HepG2 (cell line): ENCODE results near the gene DALRD3. TPM values are rescaled to one million over a fixed set of nuclear protein-coding genes. Genes with fewer than 3 reads are reported as not detected.

Experiments used
- ELF1 ChIP-seq: sonication (generic); formaldehyde crosslinking; IDR thresholded peaks from 2 replicates; pipeline ENCODE4 v1.4.0; 2020; ENCODE audit warnings: missing genetic modification reagents
- GTF2F1 ChIP-seq: fragments of 150-350 bp; IDR thresholded peaks from 2 replicates; pipeline ENCODE4 v1.6.1; 2014; ENCODE audit warnings: low read length
- MEF2D ChIP-seq: sonication (generic); formaldehyde crosslinking; IDR thresholded peaks from 2 replicates; pipeline ENCODE4 v1.5.1; 2020; ENCODE audit warnings: mild to moderate bottlenecking, missing genetic modification reagents
- NCOA5 ChIP-seq: sonication (generic); formaldehyde crosslinking; IDR thresholded peaks from 2 replicates; pipeline ENCODE4 v1.4.0; 2020; ENCODE audit warnings: missing genetic modification reagents
- SKI ChIP-seq: fragments of 450-650 bp; IDR thresholded peaks from one replicate; pipeline ENCODE4 v1.6.1; 2018; ENCODE audit warnings: mild to moderate bottlenecking; ENCODE audit not compliant: partially characterized antibody
- SMAD9 ChIP-seq: sonication (generic); formaldehyde crosslinking; IDR thresholded peaks from 2 replicates; pipeline ENCODE4 v1.5.1; 2020; ENCODE audit warnings: mild to moderate bottlenecking, missing genetic modification reagents
- SMARCC2 ChIP-seq: fragments of 450-650 bp; IDR thresholded peaks from 2 replicates; pipeline ENCODE4 v1.6.1; 2017; ENCODE audit warnings: antibody characterized with exemption, mild to moderate bottlenecking
- SRF ChIP-seq: IDR thresholded peaks from 2 replicates; pipeline ENCODE4 v1.6.1; 2011; ENCODE audit warnings: mild to moderate bottlenecking, low read depth, low read length, moderate library complexity
- SSRP1 ChIP-seq: IDR thresholded peaks from 2 replicates; pipeline ENCODE4 v1.6.1; 2016; ENCODE audit warnings: control low read depth
- TRIM24 ChIP-seq: sonication (generic); formaldehyde crosslinking; IDR thresholded peaks from 2 replicates; pipeline ENCODE4 v1.8.0; 2022; ENCODE audit warnings: mild to moderate bottlenecking, missing genetic modification reagents
- ZBTB20 ChIP-seq: sonication (generic); formaldehyde crosslinking; IDR thresholded peaks from 2 replicates; pipeline ENCODE4 v1.8.1; 2023; ENCODE audit warnings: missing genetic modification reagents, low read depth, mild to moderate bottlenecking, borderline replicate concordance
- ZBTB7A ChIP-seq: sonication (generic); formaldehyde crosslinking; IDR thresholded peaks from 2 replicates; pipeline ENCODE4 v1.8.0; 2022; ENCODE audit warnings: mild to moderate bottlenecking, missing genetic modification reagents
- ZBTB8A ChIP-seq: sonication (generic); formaldehyde crosslinking; IDR thresholded peaks from 2 replicates; pipeline ENCODE4 v1.4.0; 2020; ENCODE audit warnings: mild to moderate bottlenecking, low read depth, missing genetic modification reagents, borderline replicate concordance
- ZFP62 ChIP-seq: sonication (generic); formaldehyde crosslinking; IDR thresholded peaks from 2 replicates; pipeline ENCODE4 v1.4.0; 2020; ENCODE audit warnings: missing genetic modification reagents
- ZNF234 ChIP-seq: sonication (generic); formaldehyde crosslinking; conservative IDR thresholded peaks from 2 replicates; pipeline ENCODE4 v1.5.1; 2020; ENCODE audit warnings: mild to moderate bottlenecking, missing genetic modification reagents
- ZNF430 ChIP-seq: sonication (generic); formaldehyde crosslinking; IDR thresholded peaks from 2 replicates; pipeline ENCODE4 v1.9.0; 2021; ENCODE audit warnings: mild to moderate bottlenecking, missing genetic modification reagents
- ZNF484 ChIP-seq: sonication (generic); formaldehyde crosslinking; IDR thresholded peaks from 2 replicates; pipeline ENCODE4 v1.5.1; 2020; ENCODE audit warnings: mild to moderate bottlenecking, low read depth, missing genetic modification reagents, borderline replicate concordance
- ZNF510 ChIP-seq: sonication (generic); formaldehyde crosslinking; IDR thresholded peaks from 2 replicates; pipeline ENCODE4 v1.4.0; 2020; ENCODE audit warnings: low read depth, mild to moderate bottlenecking, missing genetic modification reagents
- ZNF550 ChIP-seq: sonication (generic); formaldehyde crosslinking; IDR thresholded peaks from 2 replicates; pipeline ENCODE4 v1.4.0; 2020; ENCODE audit warnings: mild to moderate bottlenecking, missing genetic modification reagents, borderline replicate concordance
- ZNF556 ChIP-seq: sonication (generic); formaldehyde crosslinking; IDR thresholded peaks from 2 replicates; pipeline ENCODE4 v1.4.0; 2020; ENCODE audit warnings: mild to moderate bottlenecking, missing genetic modification reagents, borderline replicate concordance
- ZNF563 ChIP-seq: sonication (generic); formaldehyde crosslinking; IDR thresholded peaks from 2 replicates; pipeline ENCODE4 v1.8.0; 2022; ENCODE audit warnings: mild to moderate bottlenecking, moderate library complexity, missing genetic modification reagents
- ZNF850 ChIP-seq: sonication (generic); formaldehyde crosslinking; conservative IDR thresholded peaks from 2 replicates; pipeline ENCODE4 v1.9.0; 2021; ENCODE audit warnings: mild to moderate bottlenecking, missing genetic modification reagents
- ZNF878 ChIP-seq: sonication (generic); formaldehyde crosslinking; IDR thresholded peaks from 2 replicates; pipeline ENCODE4 v1.8.1; 2023; ENCODE audit warnings: mild to moderate bottlenecking, missing genetic modification reagents, moderate library complexity
- ZSCAN21 ChIP-seq: sonication (generic); formaldehyde crosslinking; IDR thresholded peaks from 2 replicates; pipeline ENCODE4 v1.8.0; 2022; ENCODE audit warnings: mild to moderate bottlenecking, missing genetic modification reagents, moderate library complexity, borderline replicate concordance
- polyA plus RNA-seq, 8 experiments: library from polyadenylated mRNA; depleted of rRNA in 3 of 8; stranded (reverse) in 7 of 8; unstranded in 1 of 8; fragments of >200 nt; fragmentation: Illumina TruSeq in 4 of 8; extraction: Trizol in 4 of 8; gene quantifications; 2 replicates each; pipeline versions ENCODE4 v1.2.1 to v1.2.3, GENCODE V29; 2011 to 2016; ENCODE audit warnings: low read depth in 4 of 8, missing spikeins in 1 of 8, mixed read lengths in 1 of 8; ENCODE audit not compliant: insufficient read depth in 1 of 8
- total RNA-seq, 5 experiments: library from RNA; depleted of rRNA; stranded (reverse); fragments of >200 nt; fragmentation: Illumina TruSeq; extraction: Trizol; gene quantifications; 2 replicates each; pipeline ENCODE4 v1.2.3, GENCODE V29; 2016; ENCODE audit warnings: low read depth in 1 of 5
- TF ChIP-seq, protein P1 (sequence below): fragments of 450-650 bp; IDR thresholded peaks from 2 replicates; pipeline ENCODE4 v1.6.1; 2017
- TF ChIP-seq, protein P2 (sequence below): IDR thresholded peaks from 2 replicates; pipeline ENCODE4 v1.6.1; 2016; ENCODE audit warnings: low read depth, borderline replicate concordance
- TF ChIP-seq, protein P3 (sequence below): sonication (generic); formaldehyde crosslinking; conservative IDR thresholded peaks from 2 replicates; pipeline ENCODE4 v1.8.1; 2023; ENCODE audit warnings: missing genetic modification reagents
- TF ChIP-seq, protein P4 (sequence below): IDR thresholded peaks from 2 replicates; pipeline ENCODE4 v1.6.1; 2016; ENCODE audit warnings: missing compliant biosample characterization, missing genetic modification reagents, borderline replicate concordance

DALRD3 gene
- total and polyA plus RNA-seq, 2 of the 13 experiments (the other 11 are each of a cell fraction or from before 2014, with no cell fraction given) = 19.9 to 36.5 TPM

DNA sequence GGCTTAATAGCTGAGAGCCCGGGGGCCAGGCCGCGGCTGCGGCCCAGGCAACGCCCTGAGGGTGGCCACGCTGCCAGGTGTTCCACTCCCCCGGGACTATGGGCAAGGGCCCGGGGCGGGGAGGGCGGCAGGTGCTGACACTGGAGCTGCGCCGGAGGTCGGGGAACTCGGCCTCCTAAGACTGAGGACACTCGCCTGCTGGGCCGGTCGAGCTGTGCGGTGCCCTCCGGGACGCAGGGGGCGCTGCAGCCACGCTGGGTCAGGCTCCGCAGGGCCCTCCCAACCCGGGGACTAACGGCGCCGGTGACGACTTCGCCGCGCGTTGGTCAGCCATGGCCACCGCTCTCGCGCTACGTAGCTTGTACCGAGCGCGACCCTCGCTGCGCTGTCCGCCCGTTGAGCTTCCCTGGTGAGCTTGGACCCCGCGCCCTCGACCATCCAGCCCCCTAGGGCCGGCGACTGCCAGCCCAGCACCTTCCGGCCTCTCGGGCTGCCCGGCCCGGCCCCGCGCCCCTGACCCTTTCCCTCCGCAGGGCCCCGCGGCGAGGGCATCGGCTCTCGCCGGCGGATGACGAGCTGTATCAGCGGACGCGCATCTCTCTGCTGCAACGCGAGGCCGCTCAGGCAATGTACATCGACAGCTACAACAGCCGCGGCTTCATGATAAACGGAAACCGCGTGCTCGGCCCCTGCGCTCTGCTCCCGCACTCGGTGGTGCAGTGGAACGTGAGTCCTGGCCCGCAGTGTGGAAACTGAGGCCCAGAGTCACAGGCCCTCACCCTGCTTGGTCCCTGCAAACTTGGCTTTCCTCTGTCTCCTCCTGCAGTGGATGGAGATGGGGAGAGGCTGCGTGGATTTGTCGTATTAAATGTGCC lies 3.7 kb upstream of the DALRD3 start, which contains the start of gene NDUFAF3 (continued):
- no peak for TF ChIP-seq ZBTB20
- no peak for TF ChIP-seq ZNF510
- no peak for TF ChIP-seq TRIM24 (CRISPR knock-in tag)
- no peak for TF ChIP-seq SRF
- TF ChIP-seq, protein P1, sequence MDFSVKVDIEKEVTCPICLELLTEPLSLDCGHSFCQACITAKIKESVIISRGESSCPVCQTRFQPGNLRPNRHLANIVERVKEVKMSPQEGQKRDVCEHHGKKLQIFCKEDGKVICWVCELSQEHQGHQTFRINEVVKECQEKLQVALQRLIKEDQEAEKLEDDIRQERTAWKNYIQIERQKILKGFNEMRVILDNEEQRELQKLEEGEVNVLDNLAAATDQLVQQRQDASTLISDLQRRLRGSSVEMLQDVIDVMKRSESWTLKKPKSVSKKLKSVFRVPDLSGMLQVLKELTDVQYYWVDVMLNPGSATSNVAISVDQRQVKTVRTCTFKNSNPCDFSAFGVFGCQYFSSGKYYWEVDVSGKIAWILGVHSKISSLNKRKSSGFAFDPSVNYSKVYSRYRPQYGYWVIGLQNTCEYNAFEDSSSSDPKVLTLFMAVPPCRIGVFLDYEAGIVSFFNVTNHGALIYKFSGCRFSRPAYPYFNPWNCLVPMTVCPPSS = no peak
- TF ChIP-seq ZBTB7A = no peak; the same call in 1 of the 2 replicates
- 0 out of 2 replicates have a peak, but pooled peaks have one; percentile 46 for TF ChIP-seq NCOA5
- TF ChIP-seq, protein P2, sequence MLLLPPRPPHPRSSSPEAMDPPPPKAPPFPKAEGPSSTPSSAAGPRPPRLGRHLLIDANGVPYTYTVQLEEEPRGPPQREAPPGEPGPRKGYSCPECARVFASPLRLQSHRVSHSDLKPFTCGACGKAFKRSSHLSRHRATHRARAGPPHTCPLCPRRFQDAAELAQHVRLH (CRISPR knock-in tag) = peak; percentile 85; the same call in 1 of the 2 replicates
- no peak for TF ChIP-seq ZBTB8A (CRISPR knock-in tag)
- TF ChIP-seq ELF1 (CRISPR knock-in tag) = no peak
- no peak for TF ChIP-seq ZNF550 (CRISPR knock-in tag)
- TF ChIP-seq MEF2D (CRISPR knock-in tag) = no peak
- TF ChIP-seq SMAD9 (CRISPR knock-in tag) = no peak
- peak; percentile 69; the same call in 1 of the 2 replicates for TF ChIP-seq GTF2F1
- peak; percentile 60; the same call in 1 of the 2 replicates for TF ChIP-seq ZSCAN21
- peak; percentile 75; the same call in 1 of the 2 replicates for TF ChIP-seq ZFP62 (CRISPR knock-in tag)
- no peak; the same call in 1 of the 2 replicates for TF ChIP-seq ZNF850 (CRISPR knock-in tag)
- TF ChIP-seq, protein P3, sequence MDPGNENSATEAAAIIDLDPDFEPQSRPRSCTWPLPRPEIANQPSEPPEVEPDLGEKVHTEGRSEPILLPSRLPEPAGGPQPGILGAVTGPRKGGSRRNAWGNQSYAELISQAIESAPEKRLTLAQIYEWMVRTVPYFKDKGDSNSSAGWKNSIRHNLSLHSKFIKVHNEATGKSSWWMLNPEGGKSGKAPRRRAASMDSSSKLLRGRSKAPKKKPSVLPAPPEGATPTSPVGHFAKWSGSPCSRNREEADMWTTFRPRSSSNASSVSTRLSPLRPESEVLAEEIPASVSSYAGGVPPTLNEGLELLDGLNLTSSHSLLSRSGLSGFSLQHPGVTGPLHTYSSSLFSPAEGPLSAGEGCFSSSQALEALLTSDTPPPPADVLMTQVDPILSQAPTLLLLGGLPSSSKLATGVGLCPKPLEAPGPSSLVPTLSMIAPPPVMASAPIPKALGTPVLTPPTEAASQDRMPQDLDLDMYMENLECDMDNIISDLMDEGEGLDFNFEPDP (CRISPR knock-in tag) = no peak
- no peak for TF ChIP-seq SKI
- TF ChIP-seq, protein P4, sequence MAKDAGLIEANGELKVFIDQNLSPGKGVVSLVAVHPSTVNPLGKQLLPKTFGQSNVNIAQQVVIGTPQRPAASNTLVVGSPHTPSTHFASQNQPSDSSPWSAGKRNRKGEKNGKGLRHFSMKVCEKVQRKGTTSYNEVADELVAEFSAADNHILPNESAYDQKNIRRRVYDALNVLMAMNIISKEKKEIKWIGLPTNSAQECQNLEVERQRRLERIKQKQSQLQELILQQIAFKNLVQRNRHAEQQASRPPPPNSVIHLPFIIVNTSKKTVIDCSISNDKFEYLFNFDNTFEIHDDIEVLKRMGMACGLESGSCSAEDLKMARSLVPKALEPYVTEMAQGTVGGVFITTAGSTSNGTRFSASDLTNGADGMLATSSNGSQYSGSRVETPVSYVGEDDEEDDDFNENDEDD = no peak
- peak; percentile 82 for TF ChIP-seq ZNF563 (CRISPR knock-in tag)
- no peak for TF ChIP-seq ZNF234
- no peak for TF ChIP-seq SMARCC2
- no peak for TF ChIP-seq ZNF878 (CRISPR knock-in tag)
- no peak for TF ChIP-seq ZNF484 (CRISPR knock-in tag)
- 0 out of 2 replicates have a peak, but pooled peaks have one; percentile 75 for TF ChIP-seq ZNF430 (CRISPR knock-in tag)
- peak; percentile 82; the same call in 1 of the 2 replicates for TF ChIP-seq ZNF556 (CRISPR knock-in tag)
- no peak for TF ChIP-seq SSRP1 (CRISPR knock-in tag)
